Central memory CD4-positive, alpha-beta T cell (primary cell): ENCODE data around the gene ATF7IP2.
"Not testable (repeated sequence)": the region's sequence is repeated elsewhere in the genome, so short reads cannot be mapped to it uniquely, and the experiment has no call there.

Experiments
- DNase-seq: peaks from one replicate; pipeline ENCODE4 v3.0.0; 2022

The ATF7IP2 gene

GRCh38 chr16:10373556-10373955 lies 12.3 kb upstream of the ATF7IP2 start:
- DNase-seq: no peak

DNA sequence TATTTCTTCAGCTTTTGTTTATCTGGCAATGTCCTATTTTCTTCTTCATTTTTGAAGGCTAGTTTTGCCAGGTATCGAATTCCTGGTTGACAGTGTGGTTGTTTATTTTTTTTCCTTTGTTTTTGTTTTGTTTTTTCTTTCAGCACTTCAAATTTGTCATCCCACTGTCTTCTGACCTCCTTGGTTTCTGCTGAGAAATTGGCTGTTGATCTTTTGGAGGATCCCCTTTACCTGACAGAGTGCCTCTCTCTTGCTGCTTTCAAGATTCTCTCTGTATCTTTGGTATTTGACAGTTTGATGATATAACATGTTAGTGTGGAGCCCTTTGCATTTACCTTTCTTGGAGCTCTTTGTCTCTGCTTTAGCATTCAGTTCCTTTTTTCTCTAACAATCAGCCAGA lies 9.6 kb upstream of the ATF7IP2 start:
- no peak for DNase-seq

- DNase-seq: no peak
Measured at GRCh38 chr16:10383626-10384025, 2.2 kb upstream of the ATF7IP2 start.

DNA sequence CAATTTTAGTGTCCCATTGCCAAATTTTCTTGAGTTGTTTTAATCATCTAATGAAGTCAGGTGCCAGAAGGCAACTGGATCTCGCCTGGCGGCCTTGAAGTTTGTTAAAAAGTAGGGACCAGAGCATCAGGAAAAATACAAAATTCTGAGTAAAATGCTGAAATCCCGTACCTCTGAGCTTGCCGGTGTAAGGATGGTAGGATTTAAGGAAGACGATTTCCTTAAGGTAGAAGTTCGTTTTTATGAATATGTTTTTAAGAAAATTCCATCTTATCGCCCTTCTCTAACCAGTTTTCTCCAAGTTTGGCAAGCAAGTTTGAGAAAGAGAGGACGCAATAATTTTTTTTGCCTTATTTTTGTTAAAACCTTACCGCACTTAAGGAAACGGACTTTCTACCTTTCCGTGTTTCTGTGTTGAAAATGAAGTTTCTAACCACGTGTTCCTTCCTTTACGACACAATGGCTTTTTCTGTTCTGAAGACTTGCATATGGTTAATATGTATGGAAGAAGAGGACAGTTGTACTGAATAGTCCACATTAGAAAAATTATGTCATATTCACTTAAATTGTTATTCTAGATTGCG lies 748 bp downstream of the ATF7IP2 start:
- DNase-seq: peak; percentile 2

GRCh38 chr16:10387188-10387617 lies 1.3 kb downstream of the ATF7IP2 start:
- no peak for DNase-seq

GRCh38 chr16:10388988-10389387 lies 3.1 kb downstream of the ATF7IP2 start:
- no peak for DNase-seq

- no peak for DNase-seq
Measured at GRCh38 chr16:10390330-10390729, 4.5 kb downstream of the ATF7IP2 start.

- no peak for DNase-seq
Measured at GRCh38 chr16:10390867-10391266, 5.0 kb downstream of the ATF7IP2 start.

GRCh38 chr16:10391339-10391738 lies 5.5 kb downstream of the ATF7IP2 start:
- DNase-seq: no peak

DNA sequence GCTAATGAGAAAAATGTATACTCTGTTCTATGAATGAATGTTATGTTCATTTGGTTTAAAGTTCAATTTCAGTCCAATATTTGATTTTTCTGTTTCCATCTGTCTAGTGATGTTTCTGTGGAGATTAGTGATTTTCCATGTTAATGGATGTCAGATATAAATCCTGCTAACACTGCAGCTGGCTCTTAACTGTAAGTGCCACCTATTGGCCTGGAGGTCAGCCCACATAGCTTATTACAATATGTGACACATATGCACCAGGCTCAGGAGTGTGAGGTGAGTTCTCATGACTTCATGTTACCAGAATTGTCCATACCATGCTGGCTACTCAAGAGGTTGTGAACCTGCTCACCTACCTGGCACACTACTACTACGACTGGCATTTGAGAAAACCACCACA lies 17.1 kb downstream of the ATF7IP2 start:
- DNase-seq: no peak

DNA sequence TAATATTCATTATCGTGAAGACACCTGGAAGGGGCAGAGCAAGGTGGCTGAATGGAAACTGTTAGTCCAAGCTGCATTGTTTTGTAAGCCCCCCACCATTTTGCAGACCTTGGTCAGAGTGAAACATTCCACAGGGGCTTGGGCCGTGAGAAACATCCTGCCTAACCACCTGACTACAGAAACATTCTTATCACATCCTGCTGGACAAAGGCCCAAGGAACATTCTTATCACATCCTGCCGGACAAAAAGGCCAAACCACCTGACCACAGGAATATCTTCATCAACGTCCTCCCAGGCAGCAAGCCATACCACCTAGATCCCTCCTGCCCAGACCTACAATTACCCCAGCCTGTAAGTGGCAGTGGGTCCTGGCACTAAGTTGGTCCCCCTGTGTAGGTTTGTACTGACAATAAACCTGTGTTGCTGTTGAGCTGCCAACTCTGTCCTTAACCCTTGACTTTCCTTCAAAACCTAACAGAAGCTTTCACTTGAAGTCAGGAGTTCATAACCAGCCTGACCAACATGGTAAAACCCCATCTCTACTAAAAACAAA lies 19.6 kb downstream of the ATF7IP2 start:
- no peak for DNase-seq

DNA sequence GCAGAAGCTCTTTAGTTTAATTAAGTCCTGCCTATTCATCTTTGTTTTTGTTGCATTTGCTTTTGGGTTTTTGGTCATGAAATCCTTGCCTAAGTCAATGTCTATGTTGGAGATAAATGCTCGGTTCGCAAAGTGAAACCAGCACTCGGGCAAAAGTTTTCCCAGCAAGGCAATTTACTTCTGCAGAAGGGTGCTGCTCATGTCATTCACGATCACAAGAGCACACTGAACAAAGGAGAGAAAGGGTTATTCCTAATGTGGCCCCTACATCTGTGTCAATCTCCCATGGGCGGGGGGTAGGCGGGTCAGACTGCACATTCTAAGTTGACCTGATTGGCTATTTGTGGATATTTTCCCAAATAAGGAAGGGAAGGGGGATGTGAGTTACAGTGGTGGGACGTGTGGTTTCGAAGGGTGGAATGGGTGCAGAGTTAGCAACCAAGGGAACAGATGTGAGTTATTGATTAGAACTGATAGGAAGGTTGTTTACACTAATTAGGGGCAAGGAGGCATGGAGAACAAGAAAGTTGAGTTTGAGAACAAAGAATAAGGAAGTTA lies 23.0 kb downstream of the ATF7IP2 start:
- no peak for DNase-seq

DNA sequence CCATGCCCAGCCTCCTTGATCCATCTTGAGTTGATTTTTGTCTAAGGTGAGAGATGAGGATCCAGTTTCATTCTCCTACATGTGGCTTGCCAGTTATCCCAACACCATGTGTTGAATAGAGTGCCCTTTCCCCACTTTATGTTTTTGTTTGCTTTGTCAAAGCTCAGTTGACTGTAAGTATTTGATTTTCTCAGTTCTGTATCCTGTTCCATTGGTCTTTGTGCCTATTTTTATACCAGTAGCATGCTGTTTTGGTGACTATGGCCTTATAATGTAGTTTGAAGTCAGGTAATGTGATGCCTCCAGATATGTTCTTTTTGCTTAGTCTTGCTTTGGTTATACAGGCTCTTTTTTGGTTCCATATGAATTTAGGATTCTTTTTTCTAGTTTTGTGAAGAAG lies 23.9 kb downstream of the ATF7IP2 start:
- DNase-seq: not testable (repeated sequence)

- DNase-seq: no peak
Measured at GRCh38 chr16:10410469-10410868, 24.6 kb downstream of the ATF7IP2 start.

GRCh38 chr16:10412935-10413601 lies 27.2 kb downstream of the ATF7IP2 start:
- no peak for DNase-seq

- DNase-seq: not testable (repeated sequence)
Measured at GRCh38 chr16:10418204-10418603, 32.3 kb downstream of the ATF7IP2 start.

- no peak for DNase-seq
Measured at GRCh38 chr16:10419701-10420100, 33.8 kb downstream of the ATF7IP2 start.

- no peak for DNase-seq
Measured at GRCh38 chr16:10421596-10421995, 35.7 kb downstream of the ATF7IP2 start.

DNA sequence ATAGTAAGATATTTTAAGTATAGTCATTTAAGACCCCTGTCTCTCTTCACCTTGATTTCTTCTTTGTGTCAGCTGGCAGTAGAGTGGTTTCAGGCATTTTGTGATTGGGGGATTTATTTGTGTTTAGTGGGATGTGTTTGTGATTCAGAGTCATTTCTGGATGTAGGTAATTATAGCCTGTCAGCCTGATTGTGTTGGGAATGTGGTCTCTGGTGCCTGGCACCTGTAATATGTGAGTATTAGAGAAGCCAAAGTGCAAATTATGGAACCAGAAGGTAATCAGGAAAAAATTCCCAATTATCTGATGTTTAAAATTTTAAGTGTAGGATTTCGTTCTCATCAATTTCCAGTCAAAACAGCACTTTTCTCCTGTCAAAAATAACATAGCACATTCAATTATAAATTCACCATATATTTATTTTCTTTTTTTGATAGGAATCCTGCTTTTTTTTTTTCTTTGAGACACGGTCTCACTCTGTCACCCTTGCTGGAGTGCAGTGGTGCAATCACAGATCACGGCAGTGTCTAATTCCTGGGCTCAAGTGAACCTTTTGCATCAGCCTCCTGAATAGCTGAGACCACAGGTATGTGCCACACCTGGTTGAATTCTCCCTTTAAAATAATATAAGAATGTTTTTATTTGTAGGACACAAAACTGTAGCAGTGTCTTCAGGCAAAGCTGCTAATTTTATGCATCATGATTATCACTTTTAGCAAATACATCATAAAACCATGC lies 42.7 kb downstream of the ATF7IP2 start:
- DNase-seq: no peak

- not testable (repeated sequence) for DNase-seq
Measured at GRCh38 chr16:10429299-10429969, 43.6 kb downstream of the ATF7IP2 start.

GRCh38 chr16:10441726-10442125 lies 55.9 kb downstream of the ATF7IP2 start:
- DNase-seq: no peak

DNA sequence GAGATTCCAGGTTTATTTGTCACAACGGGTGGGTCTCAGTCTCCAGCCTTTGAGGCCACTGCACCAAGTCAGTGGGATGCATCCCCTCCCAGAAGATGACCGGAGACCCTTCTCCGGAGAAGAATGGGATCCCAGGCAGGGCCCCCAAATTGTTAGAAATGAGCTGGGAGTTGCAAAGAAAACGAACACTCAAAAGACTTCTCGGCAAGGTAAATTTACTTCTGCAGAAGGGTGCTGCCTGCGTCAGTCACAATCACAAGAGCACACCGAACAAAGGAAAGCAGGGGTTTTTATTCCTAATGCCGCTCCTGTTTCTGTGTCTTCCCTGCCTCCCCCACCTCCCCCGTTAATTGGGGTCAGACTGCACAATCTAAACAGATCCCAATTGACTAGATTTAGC lies 61.4 kb downstream of the ATF7IP2 start:
- DNase-seq: no peak
